Measurements from ENCODE around the gene PTGS2. TPM values are rescaled to one million over a fixed set of nuclear protein-coding genes. Genes with fewer than 3 reads are reported as not detected.

PTGS2 gene
- 4.8 and 5.0 TPM in 2 replicates for total RNA-seq

DNA sequence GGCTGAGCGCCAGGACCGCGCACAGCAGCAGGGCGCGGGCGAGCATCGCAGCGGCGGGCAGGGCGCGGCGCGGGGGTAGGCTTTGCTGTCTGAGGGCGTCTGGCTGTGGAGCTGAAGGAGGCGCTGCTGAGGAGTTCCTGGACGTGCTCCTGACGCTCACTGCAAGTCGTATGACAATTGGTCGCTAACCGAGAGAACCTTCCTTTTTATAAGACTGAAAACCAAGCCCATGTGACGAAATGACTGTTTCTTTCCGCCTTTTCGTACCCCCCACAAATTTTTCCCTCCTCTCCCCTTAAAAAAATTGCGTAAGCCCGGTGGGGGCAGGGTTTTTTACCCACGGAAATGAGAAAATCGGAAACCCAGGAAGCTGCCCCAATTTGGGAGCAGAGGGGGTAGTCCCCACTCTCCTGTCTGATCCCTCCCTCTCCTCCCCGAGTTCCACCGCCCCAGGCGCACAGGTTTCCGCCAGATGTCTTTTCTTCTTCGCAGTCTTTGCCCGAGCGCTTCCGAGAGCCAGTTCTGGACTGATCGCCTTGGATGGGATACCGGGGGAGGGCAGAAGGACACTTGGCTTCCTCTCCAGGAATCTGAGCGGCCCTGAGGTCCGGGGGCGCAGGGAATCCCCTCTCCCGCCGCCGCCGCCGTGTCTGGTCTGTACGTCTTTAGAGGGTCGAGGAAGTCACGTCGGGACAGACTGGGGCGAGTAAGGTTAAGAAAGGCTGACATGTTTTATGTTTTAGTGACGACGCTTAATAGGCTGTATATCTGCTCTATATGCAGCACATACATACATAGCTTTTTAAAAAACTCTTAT is at the start of gene PTGS2:
Gene PTGS2, minus strand, starts transcription at position 179 of the 817 bp plus-strand sequence. Its CDS starts 133 bp downstream, at position 46.

Other genes with a start within 250 kb of the PTGS2 start
- gene PDC, start 219.3 kb downstream of the PTGS2 start, total RNA-seq = not detected in 2 replicates
- gene PLA2G4A, start 148.5 kb upstream of the PTGS2 start, total RNA-seq = 20.3 and 44.4 TPM in 2 replicates

Data from smooth muscle cell of trachea (primary cell).